Spleen (tissue), 11 donors: ENCODE data around the gene KRT33B. TPM values are rescaled to one million over a fixed set of nuclear protein-coding genes. Genes with fewer than 3 reads are reported as not detected.

Experiments
- DNase-seq: peaks from one replicate; pipeline ENCODE4 v3.0.0-alpha.2; 2020
- H3K27ac ChIP-seq, 8 donors: fragments of 200-600 bp; sonication (generic) in 7 of 8; 1 replicate in 4 of 8; 2 replicates in 4 of 8; pipeline versions ENCODE4 v1.5.0 to v1.8.0; 2016 to 2021; ENCODE audit warnings: inconsistent platforms in 4 of 8, mild to moderate bottlenecking in 4 of 8, moderate library complexity in 1 of 8
- H3K27me3 ChIP-seq, 7 donors: fragments of 200-600 bp; sonication (generic) in 6 of 7; replicated peaks in 1 of 7; 1 replicate in 4 of 7; 2 replicates in 3 of 7; pipeline versions ENCODE4 v1.5.0 to v1.8.0; 2016 to 2021; ENCODE audit warnings: inconsistent platforms in 3 of 7, mild to moderate bottlenecking in 1 of 7
- H3K36me3 ChIP-seq, 6 donors: fragments of 200-600 bp; sonication (generic) in 5 of 6; 1 replicate in 4 of 6; 2 replicates in 2 of 6; pipeline versions ENCODE4 v1.5.0 to v1.8.0; 2016 to 2021; ENCODE audit warnings: inconsistent platforms in 2 of 6
- H3K4me1 ChIP-seq, 6 donors: fragments of 200-600 bp; sonication (generic) in 5 of 6; 1 replicate in 3 of 6; 2 replicates in 3 of 6; pipeline versions ENCODE4 v1.5.0 to v1.8.0; 2016 to 2021; ENCODE audit warnings: inconsistent platforms in 3 of 6
- H3K4me3 ChIP-seq, 8 donors: fragments of 200-600 bp; sonication (generic) in 7 of 8; 1 replicate in 4 of 8; 2 replicates in 4 of 8; pipeline versions ENCODE4 v1.5.0 to v1.8.0; 2016 to 2021; ENCODE audit warnings: inconsistent platforms in 4 of 8, mild to moderate bottlenecking in 4 of 8, moderate library complexity in 2 of 8
- H3K9me3 ChIP-seq, 8 donors: fragments of 200-600 bp; sonication (generic) in 7 of 8; 1 replicate in 4 of 8; 2 replicates in 4 of 8; pipeline versions ENCODE4 v1.5.0 to v1.8.0; 2016 to 2021; ENCODE audit warnings: inconsistent platforms in 4 of 8
- CTCF ChIP-seq, 11 experiments: fragments of 200-600 bp in 7 of 11; fragments of 450-650 bp in 4 of 11; sonication (generic) in 4 of 11; IDR thresholded peaks in 8 of 11; conservative IDR thresholded peaks in 3 of 11; 1 replicate in 7 of 11; 2 replicates in 4 of 11; pipeline versions ENCODE4 v1.4.0 to v1.8.0; 2016 to 2021; ENCODE audit warnings: antibody characterized with exemption in 11 of 11, inconsistent platforms in 4 of 11, mild to moderate bottlenecking in 1 of 11
- POLR2A ChIP-seq, 3 donors: fragments of 450-650 bp; IDR thresholded peaks; one replicate each; pipeline ENCODE4 v1.5.1; 2017; ENCODE audit warnings: antibody characterized with exemption in 3 of 3, mild to moderate bottlenecking in 1 of 3
- POLR2AphosphoS5 ChIP-seq, 3 donors: sonication (generic); formaldehyde crosslinking; IDR thresholded peaks; one replicate each; pipeline ENCODE4 v1.5.1; 2017; ENCODE audit warnings: antibody characterized with exemption in 3 of 3
- WGBS, 5 donors: extraction: QIAGEN DNeasy Blood & Tissue Kit in 3 of 5; methylation state at CpG; one replicate each; pipeline versions ENCODE4 v1.1.5 to v1.1.7; 2013 to 2018; 5-methylcytosine and 5-hydroxymethylcytosine counted together
- intact Hi-C: fragments of 100-400 bp; cut with DNase I; formaldehyde crosslinking; loops from one replicate; pipeline ENCODE4 v1.15.0; 2023; ENCODE audit warnings: low total_unique reads
- polyA plus RNA-seq, 3 donors: library from polyadenylated mRNA; stranded (reverse); fragments of 200-250 nt; gene quantifications; one replicate each; pipeline ENCODE4 v1.2.1, GENCODE V29; 2013
- total RNA-seq, 7 donors: library from RNA; depleted of rRNA in 3 of 7; stranded (reverse); fragments of >200 nt in 3 of 7; fragmentation: NEBNext Ultra II Directional in 4 of 7; extraction: Animal tissue kit (Norgen Biotek cat#: 25700) in 4 of 7; gene quantifications; one replicate each; pipeline versions ENCODE4 v1.1.0 to v1.2.1, GENCODE V29; 2016 to 2021
- donor health status: healthy with polysubstance abuse.
- donor health status: DM: no; HTN: no; CAD: no; lungs with moderate emphysema.
- donor health status: DM: no; HTN: no; CAD: no.
- donor health status: Bipolar disorder and iron deficiency.
- donor health status: healthy.
- donor health status: DM: no; HTN: no; CAD: no.
- donor health status: DM: yes; HTN: yes; CAD: no.

Gene KRT33B
- total and polyA plus RNA-seq, 10 donors = not detected

GRCh38 chr17:41338961-41339485, 30.6 kb downstream of the KRT33B start:
- H3K36me3 ChIP-seq = no peaks in the 10 kb centered on the region
- H3K27me3 ChIP-seq = peaks cover 0 to 6% (median 0%) of the 10 kb centered on the region in 7 donors
- no peak overlapping the region for H3K4me3 ChIP-seq
- H3K9me3 ChIP-seq = peaks cover 0 to 24% (median 16%) of the 10 kb centered on the region in 8 donors
- H3K27ac ChIP-seq = peak overlapping the region in 7 of 8 donors; percentile 10 to 84 (median 48)
- intact Hi-C loops = no loop called here
- no peak for DNase-seq
- H3K4me1 ChIP-seq = peaks cover 0 to 26% (median 14%) of the 10 kb centered on the region in 6 donors
- TF ChIP-seq POLR2AphosphoS5 (IDR thresholded peaks at IDR 0.05) (no peak), CTCF (IDR thresholded peaks at IDR 0.05 in 8 of 11, conservative IDR thresholded peaks at IDR 0.05 in 3 of 11) (no peak)
- 13 to 31% (median 27%) methylated on average over 5 of the region's 5 CpGs for WGBS, 5 donors

- Histone ChIP-seq H3K4me1 (peaks cover 0 to 22% (median 14%) of the 10 kb centered on the region in 6 donors), H3K4me3 (no peak overlapping the region), H3K27ac (no peak overlapping the region), H3K36me3 (no peaks in the 10 kb centered on the region), H3K27me3 (peaks cover 0 to 6% (median 0%) of the 10 kb centered on the region in 7 donors), H3K9me3 (no peaks in the 10 kb centered on the region)
- 88 to 100% (median 94%) methylated on average over 1 of the region's 1 CpG for WGBS, 5 donors
- DNase-seq = no peak
- intact Hi-C loops = no loop called here
- TF ChIP-seq POLR2A (IDR thresholded peaks at IDR 0.05) (no peak), CTCF (IDR thresholded peaks at IDR 0.05 in 8 of 11, conservative IDR thresholded peaks at IDR 0.05 in 3 of 11) (no peak), POLR2AphosphoS5 (IDR thresholded peaks at IDR 0.05) (no peak)
These were observed 33.9 kb downstream of the KRT33B start for GRCh38 chr17:41335747-41336146.

- Histone ChIP-seq H3K9me3 (no peaks in the 10 kb centered on the region), H3K36me3 (no peaks in the 10 kb centered on the region), H3K4me1 (peaks cover 0 to 11% (median 6%) of the 10 kb centered on the region in 6 donors), H3K4me3 (no peak overlapping the region), H3K27ac (no peak overlapping the region), H3K27me3 (peaks cover 0 to 6% (median 0%) of the 10 kb centered on the region in 7 donors)
- intact Hi-C loops = no loop called here
- WGBS, 5 donors = 68 to 78% (median 71%) methylated on average over 5 to 6 of the region's 6 CpGs
- TF ChIP-seq POLR2A (IDR thresholded peaks at IDR 0.05) (no peak), POLR2AphosphoS5 (IDR thresholded peaks at IDR 0.05) (no peak), CTCF (IDR thresholded peaks at IDR 0.05 in 8 of 11, conservative IDR thresholded peaks at IDR 0.05 in 3 of 11) (no peak)
- no peak for DNase-seq
These were observed 35.0 kb downstream of the KRT33B start for GRCh38 chr17:41334385-41335305.

- no peak overlapping the region for H3K27ac ChIP-seq
- no peak overlapping the region for H3K4me3 ChIP-seq
- WGBS, 5 donors = 88 to 97% (median 92%) methylated on average over 3 of the region's 3 CpGs
- peaks cover 0 to 3% (median 0%) of the 10 kb centered on the region in 6 donors for H3K4me1 ChIP-seq
- intact Hi-C loops = no loop called here
- H3K27me3 ChIP-seq = peaks cover 0 to 6% (median 0%) of the 10 kb centered on the region in 7 donors
- no peaks in the 10 kb centered on the region for H3K9me3 ChIP-seq
- DNase-seq = no peak
- no peaks in the 10 kb centered on the region for H3K36me3 ChIP-seq
- TF ChIP-seq POLR2A (IDR thresholded peaks at IDR 0.05) (no peak), POLR2AphosphoS5 (IDR thresholded peaks at IDR 0.05) (no peak), CTCF (IDR thresholded peaks at IDR 0.05 in 8 of 11, conservative IDR thresholded peaks at IDR 0.05 in 3 of 11) (no peak)
These were observed 35.8 kb downstream of the KRT33B start for GRCh38 chr17:41333836-41334235.
